ENCODE results near the gene SERPINB8.

- TF ChIP-seq POLR2A (IDR thresholded peaks at IDR 0.05) (no peak), POLR2AphosphoS5 (IDR thresholded peaks at IDR 0.05) (no peak)
- TF ChIP-seq, protein P1, sequence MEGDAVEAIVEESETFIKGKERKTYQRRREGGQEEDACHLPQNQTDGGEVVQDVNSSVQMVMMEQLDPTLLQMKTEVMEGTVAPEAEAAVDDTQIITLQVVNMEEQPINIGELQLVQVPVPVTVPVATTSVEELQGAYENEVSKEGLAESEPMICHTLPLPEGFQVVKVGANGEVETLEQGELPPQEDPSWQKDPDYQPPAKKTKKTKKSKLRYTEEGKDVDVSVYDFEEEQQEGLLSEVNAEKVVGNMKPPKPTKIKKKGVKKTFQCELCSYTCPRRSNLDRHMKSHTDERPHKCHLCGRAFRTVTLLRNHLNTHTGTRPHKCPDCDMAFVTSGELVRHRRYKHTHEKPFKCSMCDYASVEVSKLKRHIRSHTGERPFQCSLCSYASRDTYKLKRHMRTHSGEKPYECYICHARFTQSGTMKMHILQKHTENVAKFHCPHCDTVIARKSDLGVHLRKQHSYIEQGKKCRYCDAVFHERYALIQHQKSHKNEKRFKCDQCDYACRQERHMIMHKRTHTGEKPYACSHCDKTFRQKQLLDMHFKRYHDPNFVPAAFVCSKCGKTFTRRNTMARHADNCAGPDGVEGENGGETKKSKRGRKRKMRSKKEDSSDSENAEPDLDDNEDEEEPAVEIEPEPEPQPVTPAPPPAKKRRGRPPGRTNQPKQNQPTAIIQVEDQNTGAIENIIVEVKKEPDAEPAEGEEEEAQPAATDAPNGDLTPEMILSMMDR (IDR thresholded peaks at IDR 0.05 in 8 of 11, conservative IDR thresholded peaks at IDR 0.05 in 3 of 11) = no peak
Measured at GRCh38 chr18:63964908-63965307, 5.0 kb upstream of the SERPINB8 start.

Measured in spleen (tissue), 7 donors.